Mesenteric fat pad (tissue), 1 donor: ENCODE data around the gene KRTAP22-2. TPM values are rescaled to one million over a fixed set of nuclear protein-coding genes. Genes with fewer than 3 reads are reported as not detected.

Source experiments
- DNase-seq: peaks from one replicate; pipeline ENCODE4 v3.0.0-alpha.2; 2020; ENCODE audit warnings: low spot score
- total RNA-seq: library from RNA; stranded (reverse); fragmentation: NEBNext Ultra II Directional; extraction: Animal tissue kit (Norgen Biotek cat#: 25700); gene quantifications from one replicate; pipeline ENCODE4 v1.2.1, GENCODE V29; 2021
- donor health status: DM: yes; HTN: yes; CAD: no.

KRTAP22-2 gene
- total RNA-seq, 1 donor from 2014 or later = not detected

GRCh38 chr21:30563072-30563471 lies 27.1 kb downstream of the KRTAP22-2 start:
- no peak for DNase-seq

DNA sequence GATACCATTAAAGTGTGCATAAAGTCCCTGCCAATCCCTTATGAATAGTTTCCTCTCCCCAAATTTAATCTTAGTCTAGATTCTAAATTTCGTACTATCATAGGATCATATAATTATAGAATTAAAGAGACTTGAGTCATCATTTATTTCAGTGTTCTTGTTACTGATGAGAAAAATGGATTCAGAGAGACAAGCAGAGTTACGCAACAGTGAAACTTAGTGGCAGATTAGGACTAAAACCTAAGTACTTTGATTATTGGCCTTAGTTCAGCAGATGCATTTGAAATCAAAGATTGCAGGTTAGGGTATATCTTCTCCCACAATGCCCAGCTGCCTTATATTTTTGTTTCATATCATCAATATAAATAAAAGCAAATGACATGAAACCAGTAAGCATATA lies 28.2 kb downstream of the KRTAP22-2 start:
- DNase-seq = no peak

DNA sequence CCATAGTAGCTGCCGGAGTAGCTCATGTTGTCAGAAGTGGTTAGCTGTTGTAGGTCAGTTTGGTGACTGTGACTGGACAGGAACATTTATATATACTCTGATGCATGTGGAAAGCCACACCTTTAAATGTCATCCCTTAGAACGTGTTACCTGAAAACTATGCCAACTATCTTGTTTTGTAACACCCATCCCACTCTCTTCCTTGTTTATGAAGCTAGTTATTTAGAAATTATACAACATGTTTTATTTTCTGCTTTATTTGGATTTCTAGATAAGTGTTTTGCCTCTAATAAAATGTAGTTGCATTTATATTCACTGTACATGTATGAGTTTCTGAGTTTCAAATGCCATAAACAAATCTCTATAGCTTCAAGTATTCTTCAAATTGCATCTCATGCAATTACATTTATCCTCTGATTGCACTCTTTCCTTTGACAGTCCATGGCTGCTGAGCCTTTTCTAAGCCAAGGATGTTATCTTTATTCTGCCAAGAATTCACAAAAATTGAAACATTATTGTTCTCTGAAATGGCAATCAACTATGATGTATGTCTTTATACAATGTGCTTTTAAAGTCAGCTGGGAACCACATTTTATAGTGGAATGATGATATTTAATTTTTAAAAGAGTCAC lies 28.8 kb downstream of the KRTAP22-2 start, which contains the start of gene KRTAP19-7:
Gene KRTAP19-7, minus strand, starts transcription at position 51 of the 632 bp plus-strand sequence. Its CDS starts 25 bp downstream, at position 26.
- no peak for DNase-seq

- DNase-seq = no peak
These were observed 35.1 kb downstream of the KRTAP22-2 start for GRCh38 chr21:30555095-30555494.

- DNase-seq = no peak
These were observed 37.4 kb downstream of the KRTAP22-2 start for GRCh38 chr21:30552782-30553181.

GRCh38 chr21:30541764-30542163 lies 48.4 kb downstream of the KRTAP22-2 start, which contains the start of gene KRTAP19-6:
Gene KRTAP19-6 (minus strand): TSS chr21:30541864. CDS start chr21:30541833, 31 bp downstream.
- DNase-seq = no peak

Other genes starting within 250 kb of the KRTAP22-2 start
- not detected for gene KRTAP23-1, start 241.8 kb downstream of the KRTAP22-2 start, total RNA-seq
- not detected for gene KRTAP13-2, start 218.1 kb downstream of the KRTAP22-2 start, total RNA-seq
- gene KRTAP13-1, start 194.4 kb downstream of the KRTAP22-2 start, total RNA-seq = not detected
- gene KRTAP13-3, start 164.5 kb downstream of the KRTAP22-2 start, total RNA-seq = not detected
- not detected for gene KRTAP13-4, start 160.2 kb downstream of the KRTAP22-2 start, total RNA-seq
- gene KRTAP15-1, start 150.1 kb downstream of the KRTAP22-2 start, total RNA-seq = not detected
- gene KRTAP19-1, start 110.0 kb downstream of the KRTAP22-2 start, total RNA-seq = not detected
- gene KRTAP19-2, start 103.0 kb downstream of the KRTAP22-2 start, total RNA-seq = not detected
- gene KRTAP19-3, start 98.4 kb downstream of the KRTAP22-2 start, total RNA-seq = not detected
- gene KRTAP19-4, start 93.2 kb downstream of the KRTAP22-2 start, total RNA-seq = not detected
- not detected for gene KRTAP19-5, start 88.3 kb downstream of the KRTAP22-2 start, total RNA-seq
- gene KRTAP19-6, start 48.5 kb downstream of the KRTAP22-2 start, total RNA-seq = not detected
- not detected for gene KRTAP19-7, start 29.1 kb downstream of the KRTAP22-2 start, total RNA-seq
- gene KRTAP6-3, start 2.0 kb upstream of the KRTAP22-2 start, total RNA-seq = not detected
- not detected for gene KRTAP6-2, start 8.5 kb upstream of the KRTAP22-2 start, total RNA-seq
- not detected for gene KRTAP22-1, start 10.7 kb upstream of the KRTAP22-2 start, total RNA-seq
- gene KRTAP6-1, start 23.5 kb upstream of the KRTAP22-2 start, total RNA-seq = not detected
- not detected for gene KRTAP20-1, start 26.0 kb upstream of the KRTAP22-2 start, total RNA-seq
- not detected for gene KRTAP20-4, start 30.2 kb upstream of the KRTAP22-2 start, total RNA-seq
- gene KRTAP20-2, start 44.8 kb upstream of the KRTAP22-2 start, total RNA-seq = not detected
- gene KRTAP20-3, start 52.5 kb upstream of the KRTAP22-2 start, total RNA-seq = not detected
- gene KRTAP21-3, start 128.4 kb upstream of the KRTAP22-2 start, total RNA-seq = not detected
- not detected for gene KRTAP21-2, start 156.9 kb upstream of the KRTAP22-2 start, total RNA-seq
- gene KRTAP21-1, start 165.0 kb upstream of the KRTAP22-2 start, total RNA-seq = not detected
- gene KRTAP8-1, start 222.9 kb upstream of the KRTAP22-2 start, total RNA-seq = not detected
- gene KRTAP7-1, start 239.4 kb upstream of the KRTAP22-2 start, total RNA-seq = not detected